Esophagus muscularis mucosa (tissue), 3 donors: ENCODE data around the gene BTBD16.

Experiments used
- CTCF ChIP-seq, 3 experiments: fragments of 200-600 bp in 2 of 3; fragments of 450-650 bp in 1 of 3; sonication (generic) in 2 of 3; IDR thresholded peaks; one replicate each; pipeline ENCODE4 v1.5.1; 2017 to 2019; ENCODE audit warnings: antibody characterized with exemption in 3 of 3, mild to moderate bottlenecking in 2 of 3, moderate library complexity in 1 of 3
- POLR2AphosphoS5 ChIP-seq, 2 donors: sonication (generic); formaldehyde crosslinking; IDR thresholded peaks; one replicate each; pipeline ENCODE4 v1.6.1; 2017; ENCODE audit warnings: antibody characterized with exemption in 2 of 2

GRCh38 chr10:122269059-122269687 lies 1.9 kb upstream of the BTBD16 start:
- TF ChIP-seq CTCF (IDR thresholded peaks at IDR 0.05) (no peak), POLR2AphosphoS5 (IDR thresholded peaks at IDR 0.05) (no peak)
